Hepatocyte (in vitro differentiated cells): ENCODE measurements around the gene AK1. TPM values are rescaled to one million over a fixed set of nuclear protein-coding genes. Genes with fewer than 3 reads are reported as not detected.

Experiments
- DNase-seq: peaks from one replicate; pipeline ENCODE4 v3.0.0-alpha.2; 2016; ENCODE audit warnings: low spot score
- H2AFZ ChIP-seq: fragments of 200-600 bp; sonication (generic); 2 replicates; pipeline ENCODE4 v1.6.0; 2016; ENCODE audit warnings: antibody characterized with exemption, mild to moderate bottlenecking
- H3K27ac ChIP-seq: fragments of 200-600 bp; sonication (generic); 2 replicates; pipeline ENCODE4 v1.5.1; 2016; ENCODE audit warnings: mild to moderate bottlenecking
- H3K27me3 ChIP-seq: fragments of 200-600 bp; sonication (generic); 2 replicates; pipeline ENCODE4 v1.6.1; 2016
- H3K36me3 ChIP-seq: fragments of 200-600 bp; sonication (generic); replicated peaks from 2 replicates; pipeline ENCODE4 v1.5.1; 2016; ENCODE audit warnings: low read depth; ENCODE audit not compliant: insufficient read depth
- H3K4me1 ChIP-seq: fragments of 200-600 bp; sonication (generic); 2 replicates; pipeline ENCODE4 v1.5.1; 2016; ENCODE audit warnings: mild to moderate bottlenecking, moderate library complexity; ENCODE audit not compliant: insufficient read depth
- H3K4me2 ChIP-seq: fragments of 200-600 bp; sonication (generic); 2 replicates; pipeline ENCODE4 v1.6.0; 2016
- H3K4me3 ChIP-seq: fragments of 200-600 bp; sonication (generic); 2 replicates; pipeline ENCODE4 v1.5.1; 2016; ENCODE audit warnings: mild to moderate bottlenecking
- H3K79me2 ChIP-seq: fragments of 200-600 bp; sonication (generic); 2 replicates; pipeline ENCODE4 v1.6.0; 2017; ENCODE audit warnings: mild to moderate bottlenecking
- H3K9me2 ChIP-seq: fragments of 200-600 bp; sonication (generic); replicated peaks from 2 replicates; pipeline ENCODE4 v1.6.0; 2017; ENCODE audit warnings: mild to moderate bottlenecking; ENCODE audit not compliant: insufficient read depth
- H3K9me3 ChIP-seq: fragments of 200-600 bp; sonication (generic); 2 replicates; pipeline ENCODE4 v1.5.1; 2016; ENCODE audit warnings: low read depth, mild to moderate bottlenecking
- H4K20me1 ChIP-seq: fragments of 200-600 bp; sonication (generic); 2 replicates; pipeline ENCODE4 v1.6.0; 2016; ENCODE audit warnings: mild to moderate bottlenecking; ENCODE audit not compliant: insufficient read depth, poor library complexity, severe bottlenecking
- CTCF ChIP-seq: fragments of 200-600 bp; sonication (generic); IDR thresholded peaks from 2 replicates; pipeline ENCODE4 v1.5.1; 2016; ENCODE audit warnings: antibody characterized with exemption, mild to moderate bottlenecking; ENCODE audit not compliant: poor library complexity
- EZH2 ChIP-seq: fragments of 200-600 bp; sonication (generic); IDR thresholded peaks from 2 replicates; pipeline ENCODE4 v1.6.1; 2016; ENCODE audit warnings: antibody characterized with exemption, mild to moderate bottlenecking, borderline replicate concordance
- EZH2phosphoT487 ChIP-seq: fragments of 200-600 bp; sonication (generic); IDR thresholded peaks from one replicate; pipeline ENCODE4 v1.6.1; 2018; ENCODE audit warnings: antibody characterized with exemption, mild to moderate bottlenecking, low read depth, moderate library complexity; ENCODE audit not compliant: unreplicated experiment, severe bottlenecking
- WGBS: methylation state at CpG from one replicate; pipeline ENCODE4 v1.1.6; 2016; ENCODE audit warnings: low lambda C conversion rate; ENCODE audit errors: missing lambda C conversion rate; 5-methylcytosine and 5-hydroxymethylcytosine counted together
- polyA plus RNA-seq: library from polyadenylated mRNA; unstranded; fragments of >200 nt; fragmentation: Nextera tagmentation; extraction: Ambion mirVana; gene quantifications from 2 replicates; pipeline ENCODE4 v1.2.1, GENCODE V29; 2016
- total RNA-seq: library from RNA; depleted of rRNA; stranded (reverse); fragments of >200 nt; gene quantifications from 2 replicates; pipeline ENCODE4 v1.2.3, GENCODE V29; 2014

The AK1 gene
- total and polyA plus RNA-seq, 2 experiments from 2014 or later, result 28.3 to 91.3 TPM

GRCh38 chr9:127878652-127879390, 1.3 kb upstream of the AK1 start:
- peaks cover 27% of the 10 kb centered on the region for H3K4me1 ChIP-seq
- H3K9me2 ChIP-seq, result no peaks in the 10 kb centered on the region
- no peak overlapping the region for H2AFZ ChIP-seq
- 79% methylated on average over 8 of the region's 8 CpGs for WGBS
- no peak for DNase-seq
- no peak overlapping the region for H3K27ac ChIP-seq
- no peaks in the 10 kb centered on the region for H4K20me1 ChIP-seq
- peaks cover 8% of the 10 kb centered on the region for H3K79me2 ChIP-seq
- no peak overlapping the region for H3K4me3 ChIP-seq
- TF ChIP-seq EZH2 (no peak), CTCF (no peak), EZH2phosphoT487 (no peak)
- H3K4me2 ChIP-seq, result peak overlapping the region; percentile 88
- no peaks in the 10 kb centered on the region for H3K36me3 ChIP-seq
- H3K27me3 ChIP-seq, result no peaks in the 10 kb centered on the region
- H3K9me3 ChIP-seq, result no peaks in the 10 kb centered on the region

- no peaks in the 10 kb centered on the region for H3K9me3 ChIP-seq
Observed at GRCh38 chr9:127878001-127878651, 651 bp upstream of the AK1 start.

GRCh38 chr9:127876764-127877562, 512 bp downstream of the AK1 start:
- Histone ChIP-seq H3K27ac (no peak overlapping the region), H3K4me2 (peak overlapping the region; percentile 88), H3K9me2 (no peaks in the 10 kb centered on the region), H3K4me1 (peaks cover 30% of the 10 kb centered on the region), H3K36me3 (no peaks in the 10 kb centered on the region), H3K9me3 (no peaks in the 10 kb centered on the region), H3K27me3 (no peaks in the 10 kb centered on the region), H3K79me2 (peaks cover 8% of the 10 kb centered on the region), H3K4me3 (peak overlapping the region; percentile 78), H4K20me1 (no peaks in the 10 kb centered on the region), H2AFZ (peak overlapping the region; percentile 94)
- TF ChIP-seq EZH2phosphoT487 (no peak), EZH2 (no peak), CTCF (no peak)
- WGBS, result 64% methylated on average over 16 of the region's 26 CpGs
- DNase-seq, result no peak

More at GRCh38 chr9:127878001-127878651, 651 bp upstream of the AK1 start:
- H2AFZ ChIP-seq, result peak overlapping the region; percentile 94
- no peaks in the 10 kb centered on the region for H3K9me2 ChIP-seq
- H4K20me1 ChIP-seq, result no peaks in the 10 kb centered on the region
- WGBS, result 20% methylated on average over 18 of the region's 18 CpGs
- peak overlapping the region; percentile 88 for H3K4me2 ChIP-seq
- no peak for TF ChIP-seq EZH2
- no peak for TF ChIP-seq EZH2phosphoT487
- no peak for TF ChIP-seq CTCF
- no peaks in the 10 kb centered on the region for H3K27me3 ChIP-seq
- no peak for DNase-seq
- H3K4me3 ChIP-seq, result peak overlapping the region; percentile 78
- H3K79me2 ChIP-seq, result peaks cover 8% of the 10 kb centered on the region
- no peaks in the 10 kb centered on the region for H3K36me3 ChIP-seq
- H3K4me1 ChIP-seq, result peaks cover 30% of the 10 kb centered on the region
- peak overlapping the region; percentile 13 for H3K27ac ChIP-seq
